Right renal pelvis (tissue), 4 donors: ENCODE measurements around the gene NDUFS3. TPM values are rescaled to one million over a fixed set of nuclear protein-coding genes. Genes with fewer than 3 reads are reported as not detected.

ENCODE experiments used
- DNase-seq, 4 donors: peaks; one replicate each; pipeline ENCODE4 v3.0.0-alpha.2; 2013; ENCODE audit warnings: low read depth in 4 of 4, low spot score in 3 of 4, missing footprints in 1 of 4
- polyA plus RNA-seq, 4 donors: library from polyadenylated mRNA; unstranded; fragments of 120-200 nt; gene quantifications; one replicate each; pipeline ENCODE4 v1.2.1, GENCODE V29; 2013; ENCODE audit not compliant: insufficient read length in 4 of 4

NDUFS3 gene
- polyA plus RNA-seq, 4 donors: 146 to 149 (median 148) TPM

DNA sequence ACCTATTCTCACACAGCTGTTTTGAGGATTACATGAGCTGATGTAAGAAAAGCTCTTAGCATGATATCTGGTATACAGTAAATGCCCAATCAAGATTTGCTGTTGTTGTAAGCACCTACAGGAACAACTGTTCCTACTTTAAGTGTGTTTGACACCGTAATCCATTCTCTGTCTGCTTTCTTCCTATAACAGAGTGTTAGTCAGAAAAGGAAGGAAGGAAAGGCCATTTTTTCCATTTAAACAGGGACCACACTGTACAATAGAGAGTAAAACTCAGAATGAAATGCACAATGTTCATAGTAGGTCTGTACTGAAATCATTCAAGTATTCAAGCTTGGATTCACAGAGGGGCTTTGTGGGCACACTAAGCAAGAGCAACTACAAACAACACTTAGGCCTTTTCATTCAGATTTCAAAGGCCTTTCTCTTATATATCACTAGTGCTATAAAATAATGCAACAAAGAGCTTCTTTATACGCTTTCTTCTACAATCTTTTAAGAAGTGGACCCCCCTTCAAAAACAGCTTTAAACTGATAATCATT is 42.0 kb downstream of the NDUFS3 start:
- no peak for DNase-seq

DNA sequence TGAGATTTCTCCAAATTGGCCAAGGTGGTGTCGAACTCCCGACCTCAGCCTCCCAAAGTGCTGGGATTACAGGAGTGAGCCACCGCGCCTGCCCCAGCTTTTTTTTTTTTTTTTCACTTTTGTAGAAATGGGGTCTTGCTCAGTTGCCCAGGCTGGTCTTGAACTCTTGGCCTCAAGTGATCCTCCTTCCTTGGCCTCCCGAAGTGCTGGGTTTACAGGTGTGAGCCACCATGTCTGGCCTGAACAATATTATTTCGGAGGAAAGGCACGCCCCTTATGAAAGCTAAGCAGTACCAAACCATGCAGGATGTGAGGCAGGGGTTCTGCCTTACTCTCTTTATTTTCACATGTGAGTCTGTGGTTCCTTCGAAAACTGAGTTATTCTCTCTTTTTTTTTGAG is 47.4 kb downstream of the NDUFS3 start:
- DNase-seq: no peak

DNA sequence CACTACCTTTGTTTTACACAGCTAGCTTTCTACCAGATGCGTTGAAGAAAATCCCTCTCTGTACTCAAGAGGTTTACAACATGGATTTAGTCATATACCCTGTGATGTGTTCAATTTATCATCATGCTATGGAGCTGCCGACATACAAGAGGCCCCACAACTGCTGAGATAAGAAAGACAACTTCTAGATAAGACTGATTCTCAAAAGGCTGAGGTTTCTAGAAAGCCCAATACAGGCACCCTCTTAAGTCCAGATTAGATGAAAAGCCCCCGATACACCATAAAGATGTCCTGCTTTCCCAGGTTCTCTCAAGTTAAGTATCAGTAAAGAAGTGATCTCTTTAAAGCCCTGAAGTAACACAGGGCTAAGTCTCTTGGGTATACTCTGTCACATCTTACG is 49.2 kb downstream of the NDUFS3 start:
- DNase-seq: no peak

DNA sequence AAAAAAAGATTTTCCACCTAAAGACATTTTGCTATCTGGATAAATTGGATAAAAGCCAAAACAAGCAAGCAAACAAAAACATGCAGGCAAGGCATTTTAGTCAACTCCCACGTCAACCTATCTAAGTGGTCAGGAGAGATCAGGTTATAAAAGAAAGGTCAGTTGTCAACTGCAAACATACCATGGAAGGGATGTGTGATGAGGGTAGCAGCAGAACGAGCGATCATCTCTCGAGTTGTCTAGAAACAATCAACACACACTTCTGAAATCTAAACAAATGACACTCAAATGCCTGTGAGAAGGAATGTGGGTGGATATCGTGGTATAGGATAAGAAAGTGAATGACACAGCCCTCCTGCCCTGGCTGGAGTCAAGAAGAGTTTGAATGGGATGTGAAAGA is 52.6 kb downstream of the NDUFS3 start:
- DNase-seq: no peak

Other genes with a start within 250 kb of the NDUFS3 start
- gene MYBPC3, start 226.4 kb upstream of the NDUFS3 start, polyA plus RNA-seq: under 1 TPM; 0.04 to 0.13 (median 0.11) TPM
- gene SPI1, start 200.5 kb upstream of the NDUFS3 start, polyA plus RNA-seq: 1 to 10 TPM; 2.7 to 3.7 (median 3.4) TPM
- 10 to 100 TPM; 47.0 to 73.0 (median 53.9) TPM for gene SLC39A13, start 170.5 kb upstream of the NDUFS3 start, polyA plus RNA-seq
- 100 to 1,000 TPM; 146 to 162 (median 150) TPM for gene PSMC3, start 152.6 kb upstream of the NDUFS3 start, polyA plus RNA-seq
- under 1 TPM; 0.14 to 0.31 (median 0.21) TPM for gene RAPSN, start 129.9 kb upstream of the NDUFS3 start, polyA plus RNA-seq
- gene CELF1, start 25.9 kb upstream of the NDUFS3 start, polyA plus RNA-seq: 100 to 1,000 TPM in 2 of 4 donors, 10 to 100 TPM in 2; 88.1 to 109 (median 104) TPM
- 10 to 100 TPM; 50.1 to 59.8 (median 57.8) TPM for gene PTPMT1, start 13.5 kb upstream of the NDUFS3 start, polyA plus RNA-seq
- gene KBTBD4, start 104 bp upstream of the NDUFS3 start, polyA plus RNA-seq: 10 to 100 TPM; 26.1 to 27.5 (median 26.5) TPM
- gene FAM180B, start 7.6 kb downstream of the NDUFS3 start, polyA plus RNA-seq: under 1 TPM; 0.19 to 0.40 (median 0.26) TPM
- 10 to 100 TPM in 1 of 4 donors, 1 to 10 TPM in 3; 5.4 to 12.0 (median 6.1) TPM for gene C1QTNF4, start 15.3 kb downstream of the NDUFS3 start, polyA plus RNA-seq
- gene MTCH2, start 63.5 kb downstream of the NDUFS3 start, polyA plus RNA-seq: 100 to 1,000 TPM; 120 to 135 (median 126) TPM
- gene AGBL2, start 136.3 kb downstream of the NDUFS3 start, polyA plus RNA-seq: 10 to 100 TPM in 1 of 4 donors, 1 to 10 TPM in 3; 8.2 to 10.5 (median 9.0) TPM
- gene FNBP4, start 188.3 kb downstream of the NDUFS3 start, polyA plus RNA-seq: 100 to 1,000 TPM in 3 of 4 donors, 10 to 100 TPM in 1; 94.6 to 131 (median 108) TPM